Loucy (cell line): ENCODE data around the gene PARD3B.

Experiments
- CTCF ChIP-seq: fragments of 200-600 bp; sonication (generic); conservative IDR thresholded peaks from 2 replicates; pipeline ENCODE4 v1.5.1; 2014; ENCODE audit warnings: mild to moderate bottlenecking, antibody characterized with exemption, low read length
- EZH2phosphoT487 ChIP-seq: fragments of 200-600 bp; IDR thresholded peaks from 2 replicates; pipeline ENCODE4 v1.6.1; 2018; ENCODE audit warnings: antibody characterized with exemption, mild to moderate bottlenecking, moderate library complexity, borderline replicate concordance

GRCh38 chr2:205494537-205495235 lies 949.4 kb downstream of the PARD3B start:
- no peak for TF ChIP-seq EZH2phosphoT487
- TF ChIP-seq CTCF = no peak
